Right cardiac atrium (tissue), 5 donors: ENCODE results near the gene TMEM14B. TPM values are rescaled to one million over a fixed set of nuclear protein-coding genes. Genes with fewer than 3 reads are reported as not detected.
"Not testable (repeated sequence)": the region's sequence is repeated elsewhere in the genome, so short reads cannot be mapped to it uniquely, and the experiment has no call there.

ENCODE experiments used
- ATAC-seq, 2 donors: fragments of 200-7000 bp; cut with Tn5 transposase; one replicate each; pipeline versions ENCODE4 v1.8.0 to v1.9.1; 2020; ENCODE audit warnings: moderate library complexity in 2 of 2, mild to moderate bottlenecking in 1 of 2
- DNase-seq, 3 donors: peaks; one replicate each; pipeline ENCODE4 v3.0.0-alpha.2; 2020
- H3K27ac ChIP-seq: one replicate; pipeline ENCODE4 v1.5.1; 2013; ENCODE audit warnings: mild to moderate bottlenecking, low read length, control low read depth, moderate library complexity
- H3K27me3 ChIP-seq: one replicate; pipeline ENCODE4 v1.6.1; 2013; ENCODE audit not compliant: control insufficient read depth, insufficient read depth
- H3K4me1 ChIP-seq: one replicate; pipeline ENCODE4 v1.6.1; 2013; ENCODE audit warnings: low read length; ENCODE audit not compliant: control insufficient read depth, insufficient read depth
- H3K4me3 ChIP-seq: one replicate; pipeline ENCODE4 v1.5.1; 2013; ENCODE audit warnings: low read length, control low read depth
- H3K9me3 ChIP-seq: one replicate; pipeline ENCODE4 v1.6.1; 2013; ENCODE audit warnings: low read length; ENCODE audit not compliant: control insufficient read depth
- WGBS: extraction: QIAGEN DNeasy Blood & Tissue Kit; methylation state at CpG from one replicate; pipeline ENCODE4 v1.1.7; 2013; 5-methylcytosine and 5-hydroxymethylcytosine counted together
- intact Hi-C, 4 donors: fragments of 100-400 bp; cut with DNase I; formaldehyde crosslinking; loops; one replicate each; pipeline versions ENCODE4 v1.11.0 to v1.14.0; 2022 to 2023
- polyA plus RNA-seq: library from polyadenylated mRNA; stranded (reverse); fragments of 200-250 nt; gene quantifications from one replicate; pipeline ENCODE4 v1.2.3, GENCODE V29; 2013
- total RNA-seq, 4 donors: library from RNA; stranded (reverse); fragmentation: NEBNext Ultra II Directional; extraction: Animal tissue kit (Norgen Biotek cat#: 25700); gene quantifications; one replicate each; pipeline ENCODE4 v1.2.1, GENCODE V29; 2021
- donor health status: healthy with polysubstance abuse.
- donor health status: DM: no; HTN: yes; CAD: no.
- donor health status: DM: no; HTN: no; CAD: no.
- donor health status: DM: no; HTN: yes; CAD: no; lungs with severe emphysema.
- donor health status: DM: yes; HTN: yes; CAD: no.

TMEM14B gene
- total and polyA plus RNA-seq, 5 donors, result 92.6 to 141 (median 112) TPM

DNA sequence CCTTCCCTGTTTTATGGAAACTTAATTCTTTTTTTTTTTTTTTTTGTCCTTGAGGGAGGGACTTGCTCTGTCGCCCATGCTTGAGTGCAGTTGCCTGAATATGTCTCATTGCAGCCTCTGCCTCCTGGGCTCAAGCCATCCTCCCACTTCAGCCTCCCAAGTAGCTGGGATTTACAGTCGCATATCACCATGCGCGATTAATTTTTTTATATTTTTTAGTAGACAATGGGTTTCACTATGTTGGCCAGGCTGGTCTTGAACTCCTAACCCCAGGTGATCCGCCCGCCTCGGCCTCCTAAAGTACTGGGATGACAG is 24.1 kb upstream of the TMEM14B start:
- intact Hi-C loops, result no loop called here
- 20% methylated on average over 7 of the region's 7 CpGs for WGBS
- no peaks in the 10 kb centered on the region for H3K27me3 ChIP-seq
- H3K27ac ChIP-seq, result peak overlapping the region; percentile 91
- ATAC-seq, result peak in 1 of 2 donors; percentile 4
- H3K4me1 ChIP-seq, result peaks cover 3% of the 10 kb centered on the region
- no peaks in the 10 kb centered on the region for H3K9me3 ChIP-seq
- no peak for DNase-seq
- peak overlapping the region; percentile 51 for H3K4me3 ChIP-seq

DNA sequence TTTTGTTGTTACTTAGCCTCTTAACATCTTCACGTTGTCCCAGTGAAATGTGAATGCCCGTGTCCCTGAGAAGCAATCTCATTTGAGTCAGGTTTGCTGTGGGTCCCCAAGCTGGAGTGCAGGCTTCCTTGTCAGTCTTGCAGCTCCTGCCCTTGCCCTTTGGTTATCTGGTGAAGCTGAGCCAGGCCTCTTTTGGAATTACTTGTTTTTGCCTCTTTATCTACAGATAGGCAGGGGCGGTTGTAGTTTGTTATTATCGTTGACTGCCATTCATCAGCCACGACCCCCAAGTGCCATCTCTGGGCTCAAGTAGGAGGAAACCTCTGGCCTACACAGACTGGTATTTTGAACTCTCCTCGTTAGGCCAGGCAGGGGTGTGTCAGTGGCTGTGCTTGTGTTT is 22.6 kb upstream of the TMEM14B start:
- WGBS, result 48% methylated on average over 6 of the region's 6 CpGs
- Histone ChIP-seq H3K4me1 (peaks cover 3% of the 10 kb centered on the region), H3K4me3 (no peak overlapping the region), H3K27ac (no peak overlapping the region), H3K9me3 (no peaks in the 10 kb centered on the region), H3K27me3 (no peaks in the 10 kb centered on the region)
- no peak for DNase-seq
- intact Hi-C loops, result no loop called here
- ATAC-seq, result no peak

DNA sequence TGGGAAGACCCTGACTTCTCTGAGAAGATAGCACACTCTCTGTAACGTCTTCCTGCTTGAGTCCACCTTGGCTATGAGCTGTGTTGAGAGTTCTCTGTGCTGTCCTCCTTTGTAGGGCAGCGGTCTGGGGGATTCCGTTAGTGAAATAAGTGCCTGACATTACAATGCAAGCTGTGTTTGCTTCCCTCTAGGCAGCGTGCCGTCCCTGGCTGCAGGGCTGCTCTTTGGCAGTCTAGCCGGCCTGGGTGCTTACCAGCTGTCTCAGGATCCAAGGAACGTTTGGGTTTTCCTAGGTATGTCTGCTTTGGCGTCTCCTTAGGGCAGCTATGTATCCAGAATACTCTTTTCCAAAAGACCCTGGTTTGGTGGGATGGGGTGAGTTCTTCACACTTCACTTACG is 21.9 kb upstream of the TMEM14B start:
- ATAC-seq (no peak), DNase-seq (no peak)
- Histone ChIP-seq H3K4me1 (peaks cover 3% of the 10 kb centered on the region), H3K9me3 (no peaks in the 10 kb centered on the region), H3K27me3 (no peaks in the 10 kb centered on the region), H3K4me3 (no peak overlapping the region), H3K27ac (no peak overlapping the region)
- 72% methylated on average over 9 of the region's 9 CpGs for WGBS
- intact Hi-C loops, result no loop called here

GRCh38 chr6:10730254-10730653 is 17.4 kb upstream of the TMEM14B start:
- 64% methylated on average over 3 of the region's 3 CpGs for WGBS
- DNase-seq, result no peak
- Histone ChIP-seq H3K4me1 (no peaks in the 10 kb centered on the region), H3K4me3 (no peak overlapping the region), H3K9me3 (no peaks in the 10 kb centered on the region), H3K27me3 (no peaks in the 10 kb centered on the region), H3K27ac (no peak overlapping the region)
- intact Hi-C loops, result no loop called here
- ATAC-seq, result peak in 1 of 2 donors; percentile 28

DNA sequence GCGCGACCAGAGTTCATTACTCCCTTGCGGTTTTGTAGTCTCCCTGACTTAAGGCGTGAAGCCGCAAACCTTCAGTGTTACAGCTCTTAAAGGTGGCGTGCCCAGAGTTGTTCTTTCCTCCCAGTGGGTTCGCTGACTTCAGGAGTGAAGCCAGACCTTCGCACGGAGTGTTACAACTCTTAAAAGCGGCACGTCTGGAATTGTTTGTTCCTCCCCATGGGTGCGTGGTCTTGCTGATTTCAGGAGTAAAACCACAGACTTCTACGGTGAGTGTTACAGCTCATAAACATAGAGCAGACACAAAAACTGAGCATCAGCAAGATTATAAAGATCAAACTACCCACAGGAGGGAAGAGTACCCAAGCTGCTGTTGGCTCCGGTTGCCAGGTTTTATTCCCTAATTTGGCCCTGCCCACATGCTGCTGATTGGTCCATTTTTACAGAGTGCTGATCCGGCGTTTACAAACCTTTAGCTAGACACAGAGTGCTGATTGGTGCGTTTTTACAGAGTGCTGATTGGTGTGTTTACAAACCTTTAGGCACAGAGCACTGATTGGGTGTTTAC is 14.4 kb upstream of the TMEM14B start:
- 91% methylated on average over 17 of the region's 17 CpGs for WGBS
- Histone ChIP-seq H3K4me1 (no peaks in the 10 kb centered on the region), H3K4me3 (no peak overlapping the region), H3K27ac (no peak overlapping the region), H3K9me3 (no peaks in the 10 kb centered on the region), H3K27me3 (no peaks in the 10 kb centered on the region)
- DNase-seq, result no peak
- intact Hi-C loops, result no loop called here
- no peak for ATAC-seq

GRCh38 chr6:10733863-10734262 is 13.7 kb upstream of the TMEM14B start:
- ATAC-seq, result no peak
- H3K4me3 ChIP-seq, result no peak overlapping the region

GRCh38 chr6:10736731-10737130 is 10.9 kb upstream of the TMEM14B start:
- DNase-seq (no peak), ATAC-seq (no peak)
- whole genome bisulfite sequencing, result 81% methylated on average over 2 of the region's 2 CpGs
- intact Hi-C loops, result no loop called here
- Histone ChIP-seq H3K27me3 (no peaks in the 10 kb centered on the region), H3K9me3 (no peaks in the 10 kb centered on the region), H3K27ac (no peak overlapping the region), H3K4me1 (no peaks in the 10 kb centered on the region), H3K4me3 (no peak overlapping the region)

More at GRCh38 chr6:10733863-10734262, 13.7 kb upstream of the TMEM14B start:
- DNase-seq, result no peak
- Histone ChIP-seq H3K27me3 (no peaks in the 10 kb centered on the region), H3K9me3 (no peaks in the 10 kb centered on the region), H3K4me1 (no peaks in the 10 kb centered on the region), H3K27ac (no peak overlapping the region)
- 95% methylated on average over 3 of the region's 3 CpGs for WGBS
- intact Hi-C loops, result no loop called here

DNA sequence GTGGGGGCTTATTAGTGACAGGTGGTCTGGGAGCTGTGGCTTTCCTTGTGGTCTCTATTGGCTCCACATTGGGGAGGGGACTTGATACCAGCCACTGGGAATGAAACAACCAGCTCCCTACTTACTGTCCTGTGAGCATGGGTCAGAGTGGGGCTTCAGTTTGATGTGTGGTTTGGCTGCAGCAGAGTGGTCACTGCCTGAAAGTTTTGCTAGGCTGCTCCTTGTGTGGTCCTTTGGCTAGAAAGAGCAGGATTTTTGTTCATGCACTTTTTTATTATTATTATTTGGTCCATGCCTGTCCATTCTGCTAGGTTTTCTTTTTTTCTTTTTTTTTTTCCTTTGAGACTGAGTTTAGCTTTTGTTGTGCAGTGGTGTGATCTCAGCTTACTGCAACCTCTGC is 7.5 kb upstream of the TMEM14B start:
- no peak for ATAC-seq
- intact Hi-C loops, result loop anchor here in 1 of 4 donors (10.0 kb wide), 1 partner anchor 45 kb away; the partner anchor contains the start of genes C6orf52 and PAK1IP1
- Histone ChIP-seq H3K9me3 (no peaks in the 10 kb centered on the region), H3K27me3 (no peaks in the 10 kb centered on the region), H3K27ac (no peak overlapping the region), H3K4me3 (no peak overlapping the region), H3K4me1 (no peaks in the 10 kb centered on the region)
- no peak for DNase-seq

DNA sequence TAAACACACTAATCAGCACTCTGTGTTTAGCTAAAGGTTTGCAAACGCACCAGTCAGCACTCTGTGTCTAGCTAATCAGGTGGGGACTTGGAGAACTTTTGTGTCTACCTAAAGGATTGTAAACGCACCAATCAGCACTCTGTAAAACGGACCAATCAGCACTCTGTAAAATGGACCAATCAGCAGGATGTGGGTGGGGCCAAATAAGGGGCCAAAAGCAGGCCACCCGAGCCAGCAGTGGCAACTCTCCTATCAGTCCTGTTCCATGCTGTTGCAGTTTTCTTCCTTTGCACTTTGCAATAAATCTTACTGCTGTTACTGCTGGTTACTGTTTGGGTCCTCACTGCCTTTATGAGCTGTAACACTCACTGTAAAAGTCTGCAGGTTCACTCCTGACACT is 6.0 kb upstream of the TMEM14B start:
- not testable (repeated sequence) for ATAC-seq, H3K27me3 ChIP-seq, DNase-seq, H3K4me1 ChIP-seq, H3K4me3 ChIP-seq, H3K9me3 ChIP-seq, H3K27ac ChIP-seq
- intact Hi-C loops, result loop anchor here in 1 of 4 donors (10.0 kb wide), 1 partner anchor 47 kb away; the partner anchor contains the start of genes C6orf52 and PAK1IP1
- WGBS, result 95% methylated on average over 4 of the region's 4 CpGs

- no peak overlapping the region for H3K27ac ChIP-seq
- H3K4me3 ChIP-seq, result no peak overlapping the region
- ATAC-seq, result no peak
- no peaks in the 10 kb centered on the region for H3K4me1 ChIP-seq
- intact Hi-C loops, result loop anchor here in 1 of 4 donors (10.0 kb wide), 1 partner anchor 47 kb away; the partner anchor contains the start of genes C6orf52 and PAK1IP1
- no peaks in the 10 kb centered on the region for H3K9me3 ChIP-seq
- DNase-seq, result no peak
- WGBS, result 93% methylated on average over 12 of the region's 12 CpGs
- no peaks in the 10 kb centered on the region for H3K27me3 ChIP-seq
Measured at GRCh38 chr6:10742251-10742650, 5.4 kb upstream of the TMEM14B start.

GRCh38 chr6:10743515-10743914 is 4.1 kb upstream of the TMEM14B start:
- ATAC-seq (no peak), DNase-seq (no peak)
- no peaks in the 10 kb centered on the region for H3K27me3 ChIP-seq
- no peaks in the 10 kb centered on the region for H3K4me1 ChIP-seq
- no peak overlapping the region for H3K4me3 ChIP-seq
- 81% methylated on average over 6 of the region's 6 CpGs for WGBS
- H3K9me3 ChIP-seq, result no peaks in the 10 kb centered on the region
- no peak overlapping the region for H3K27ac ChIP-seq
- intact Hi-C loops, result loop anchor here in 1 of 4 donors (10.0 kb wide), 1 partner anchor 49 kb away; the partner anchor contains the start of genes C6orf52 and PAK1IP1

- WGBS, result 83% methylated on average over 5 of the region's 5 CpGs
- Histone ChIP-seq H3K4me1 (peaks cover 6% of the 10 kb centered on the region), H3K27ac (no peak overlapping the region), H3K4me3 (no peak overlapping the region), H3K9me3 (no peaks in the 10 kb centered on the region), H3K27me3 (no peaks in the 10 kb centered on the region)
- ATAC-seq, result no peak
- DNase-seq, result no peak
- intact Hi-C loops, result loop anchor here in 1 of 4 donors (10.0 kb wide), 1 partner anchor 50 kb away; the partner anchor contains the start of genes C6orf52 and PAK1IP1
Measured at GRCh38 chr6:10745116-10745515, 2.5 kb upstream of the TMEM14B start.
